Frontal cortex (tissue), 4 donors: ENCODE results near the gene KRTAP10-9. TPM values are rescaled to one million over a fixed set of nuclear protein-coding genes. Genes with fewer than 3 reads are reported as not detected.
"Not testable (repeated sequence)": the region's sequence is repeated elsewhere in the genome, so short reads cannot be mapped to it uniquely, and the experiment has no call there.

Experiments
- DNase-seq, 2 donors: peaks; one replicate each; pipeline ENCODE4 v3.0.0; 2012; ENCODE audit warnings: low spot score in 2 of 2
- FAIRE-seq: peaks from 2 replicates; lab custom pipeline; 2012; peaks lifted over from hg19 to GRCh38; lab: Jason Lieb, UNC
- total RNA-seq: library from RNA; depleted of rRNA; stranded (reverse); fragments of >200 nt; gene quantifications from one replicate; pipeline ENCODE4 v1.2.3, GENCODE V29; 2014
- donor health status: control.
- donor health status: control.
- donor health status: control.

KRTAP10-9 gene
- total RNA-seq, 1 donor from 2014 or later, result not detected

DNA sequence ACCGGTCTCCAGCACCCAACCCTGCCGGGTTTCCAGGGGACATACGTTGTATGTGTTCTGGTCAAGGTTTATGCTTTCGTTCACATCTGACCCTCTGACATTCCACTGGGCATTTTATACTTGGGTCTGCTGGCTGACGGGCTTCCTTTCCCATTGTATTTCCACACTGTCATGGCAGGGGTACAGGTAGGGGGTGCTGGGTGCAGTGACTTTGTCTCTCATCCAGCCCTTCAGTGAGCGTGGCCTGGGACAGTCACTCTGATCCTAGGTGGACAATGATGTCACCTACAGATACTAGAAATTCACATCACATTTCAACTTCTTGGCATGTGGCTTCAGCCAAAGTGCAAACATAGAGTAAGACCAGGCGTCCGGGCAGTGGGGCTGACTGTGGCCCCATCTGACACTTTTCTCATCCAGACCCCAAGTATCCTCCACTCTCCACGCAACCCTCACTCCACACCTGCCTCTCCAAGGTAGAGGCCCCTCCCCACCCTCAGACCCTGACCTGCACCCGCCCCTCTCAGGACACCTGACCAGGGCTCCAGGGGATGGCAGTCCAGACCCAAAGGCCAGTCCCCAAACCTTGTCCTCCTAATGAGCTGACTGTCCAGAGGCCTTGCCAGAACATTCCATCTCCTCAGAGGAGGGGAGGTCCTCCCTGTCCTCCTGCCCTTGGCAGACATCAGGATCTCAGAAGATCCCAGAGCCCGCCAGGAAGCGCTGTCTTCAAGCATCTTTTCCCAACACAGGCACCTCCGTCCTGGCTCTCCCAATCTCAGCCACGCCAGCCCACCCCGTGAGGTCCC lies 9.5 kb downstream of the KRTAP10-9 start:
- FAIRE-seq, result no peak
- DNase-seq, result no peak

GRCh38 chr21:44637018-44637850 lies 10.3 kb downstream of the KRTAP10-9 start, which contains the start of gene KRTAP10-10:
KRTAP10-10 (plus strand) TSS chr21:44637356; CDS start chr21:44637418, 62 bp downstream.
- DNase-seq, result no peak
- FAIRE-seq, result no peak

- not testable (repeated sequence) for FAIRE-seq, DNase-seq
Measured at GRCh38 chr21:44637851-44638348, 11.0 kb downstream of the KRTAP10-9 start.

GRCh38 chr21:44638506-44639330 lies 11.8 kb downstream of the KRTAP10-9 start:
- not testable (repeated sequence) for FAIRE-seq, DNase-seq

GRCh38 chr21:44639331-44639655 lies 12.4 kb downstream of the KRTAP10-9 start:
- FAIRE-seq, result no peak

DNA sequence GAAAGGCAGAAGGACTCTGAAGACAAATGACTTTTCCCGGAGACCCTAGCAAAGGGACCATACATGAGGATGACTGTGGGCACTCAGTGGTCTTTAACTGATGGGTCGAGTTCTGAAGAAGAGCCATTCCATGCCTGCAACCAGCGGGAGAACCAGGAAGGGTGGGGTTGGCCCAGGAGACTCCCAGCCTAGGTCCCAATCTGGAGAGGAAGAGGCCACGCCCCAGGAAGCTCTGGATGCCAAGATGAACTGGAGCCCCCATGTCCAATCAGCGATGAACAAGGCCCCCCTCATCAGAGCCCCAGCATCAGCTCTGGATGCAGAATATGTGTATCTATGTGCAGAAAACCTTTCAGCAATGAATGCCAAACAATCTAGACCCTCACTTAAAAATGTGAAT lies 13.9 kb downstream of the KRTAP10-9 start:
- DNase-seq (no peak), FAIRE-seq (no peak)

More at GRCh38 chr21:44639331-44639655, 12.4 kb downstream of the KRTAP10-9 start:
- DNase-seq, result no peak

- no peak for FAIRE-seq
- DNase-seq, result no peak
Measured at GRCh38 chr21:44643741-44644310, 16.9 kb downstream of the KRTAP10-9 start.

- DNase-seq (no peak), FAIRE-seq (no peak)
Measured at GRCh38 chr21:44644878-44645277, 18.0 kb downstream of the KRTAP10-9 start.

- not testable (repeated sequence) for FAIRE-seq, DNase-seq
Measured at GRCh38 chr21:44646366-44647221, 19.7 kb downstream of the KRTAP10-9 start, which contains the start of gene KRTAP10-11. KRTAP10-11 (plus strand) TSS chr21:44646414; CDS start chr21:44646459, 45 bp downstream.

DNA sequence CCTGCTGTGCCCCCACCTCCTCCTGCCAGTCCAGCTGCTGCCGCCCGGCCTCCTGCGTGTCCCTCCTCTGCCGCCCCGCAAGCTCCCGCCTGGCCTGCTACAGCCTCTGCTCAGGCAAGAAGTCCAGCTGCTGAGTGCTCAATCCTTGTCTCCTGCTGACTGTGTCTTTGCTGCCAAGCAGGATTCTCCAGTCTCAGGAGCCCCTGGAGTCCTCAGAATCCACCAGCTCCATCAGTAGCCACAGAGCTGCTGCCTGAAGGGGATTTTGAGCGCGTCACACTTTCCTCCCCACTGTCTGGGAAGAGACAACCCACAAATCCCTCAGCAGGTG lies 20.3 kb downstream of the KRTAP10-9 start:
- no peak for DNase-seq

GRCh38 chr21:44648557-44649311 lies 21.8 kb downstream of the KRTAP10-9 start:
- FAIRE-seq (no peak), DNase-seq (no peak)

More for the DNA sequence above, 20.3 kb downstream of the KRTAP10-9 start:
- no peak for FAIRE-seq

- DNase-seq (no peak), FAIRE-seq (no peak)
Measured at GRCh38 chr21:44649521-44650100, 22.7 kb downstream of the KRTAP10-9 start.

- DNase-seq (no peak), FAIRE-seq (no peak)
Measured at GRCh38 chr21:44650265-44650972, 23.5 kb downstream of the KRTAP10-9 start.

- DNase-seq (no peak), FAIRE-seq (no peak)
Measured at GRCh38 chr21:44650973-44651675, 24.2 kb downstream of the KRTAP10-9 start.

DNA sequence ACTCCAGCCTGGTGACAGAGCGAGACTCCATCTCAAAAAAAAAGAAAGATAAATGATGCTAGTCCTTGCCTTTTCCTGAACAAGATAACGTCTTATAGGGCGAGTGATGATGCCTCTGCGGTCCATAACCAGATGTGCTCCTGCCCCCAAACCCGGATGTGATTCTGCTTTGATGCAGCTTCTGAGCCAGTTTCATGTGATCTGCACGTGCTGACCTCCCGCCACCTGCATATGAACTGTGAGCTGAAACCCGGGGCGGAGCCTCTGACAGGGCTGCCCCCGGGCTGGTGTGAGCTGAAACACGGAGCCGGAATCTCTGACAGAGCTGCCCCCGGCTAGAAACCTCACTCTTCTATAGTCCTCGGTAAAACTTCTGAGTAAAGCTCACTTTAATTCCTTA lies 26.2 kb downstream of the KRTAP10-9 start:
- no peak for DNase-seq

More for the DNA sequence above, 26.2 kb downstream of the KRTAP10-9 start:
- FAIRE-seq, result no peak
